OCI-LY1 (cell line): ENCODE data around the gene ABCF1.
A peak's percentile ranks its signal among the peaks of the same experiment; 100 is the strongest.

Source experiments
- H2AFZ ChIP-seq: fragments of 200-600 bp; sonication (generic), shearing (Covaris generic); 2 replicates; pipeline ENCODE4 v1.6.0; 2014; ENCODE audit warnings: antibody characterized with exemption, mild to moderate bottlenecking, low read length
- H3F3A ChIP-seq: fragments of 200-600 bp; sonication (generic), shearing (Covaris generic); 2 replicates; pipeline ENCODE4 v1.6.0; 2014; ENCODE audit warnings: mild to moderate bottlenecking, antibody characterized with exemption, low read length, moderate library complexity; ENCODE audit not compliant: insufficient read depth
- H3K27ac ChIP-seq: fragments of 200-600 bp; sonication (generic); 2 replicates; pipeline ENCODE4 v1.5.1; 2014; ENCODE audit warnings: low read length, mixed run types, mild to moderate bottlenecking, low read depth; ENCODE audit not compliant: poor library complexity, severe bottlenecking
- H3K27me3 ChIP-seq: fragments of 200-600 bp; sonication (generic); 2 replicates; pipeline ENCODE4 v1.6.0; 2014; ENCODE audit warnings: antibody characterized with exemption, mild to moderate bottlenecking, low read length, moderate library complexity; ENCODE audit not compliant: insufficient read depth
- H3K36me3 ChIP-seq: fragments of 200-600 bp; sonication (generic); 2 replicates; pipeline ENCODE4 v1.6.1; 2014; ENCODE audit warnings: mild to moderate bottlenecking, antibody characterized with exemption, low read length, moderate library complexity, mixed read lengths; ENCODE audit not compliant: insufficient read depth
- H3K4me1 ChIP-seq: fragments of 200-600 bp; sonication (generic); 2 replicates; pipeline ENCODE4 v1.5.1; 2014; ENCODE audit warnings: mild to moderate bottlenecking, low read length, moderate library complexity; ENCODE audit not compliant: insufficient read depth, severe bottlenecking
- H3K4me2 ChIP-seq: fragments of 200-600 bp; sonication (generic), shearing (Covaris generic); 2 replicates; pipeline ENCODE4 v1.6.1; 2014; ENCODE audit warnings: low read length
- H3K4me3 ChIP-seq: fragments of 200-600 bp; sonication (generic); 2 replicates; pipeline ENCODE4 v1.5.1; 2014; ENCODE audit warnings: low read length, low read depth, mild to moderate bottlenecking, mixed read lengths; ENCODE audit not compliant: poor library complexity, severe bottlenecking
- H3K79me2 ChIP-seq: fragments of 200-600 bp; shearing (Covaris generic); 2 replicates; pipeline ENCODE4 v1.6.1; 2016; ENCODE audit warnings: mixed run types, low read length, mixed read lengths; ENCODE audit not compliant: insufficient read depth
- H3K9ac ChIP-seq: fragments of 200-600 bp; sonication (generic), shearing (Covaris generic); 2 replicates; pipeline ENCODE4 v1.6.1; 2014; ENCODE audit warnings: mild to moderate bottlenecking, low read length, mixed read lengths
- H3K9me2 ChIP-seq: fragments of 200-600 bp; sonication (generic), shearing (Covaris generic); 2 replicates; pipeline ENCODE4 v1.6.1; 2014; ENCODE audit warnings: low read depth, mild to moderate bottlenecking, low read length, mixed read lengths
- H3K9me3 ChIP-seq: fragments of 200-600 bp; shearing (Covaris generic); 2 replicates; pipeline ENCODE4 v1.6.1; 2014; ENCODE audit warnings: low read length, mixed read lengths
- H4K20me1 ChIP-seq: fragments of 200-600 bp; sonication (generic), shearing (Covaris generic); 2 replicates; pipeline ENCODE4 v1.6.0; 2016; ENCODE audit warnings: mild to moderate bottlenecking, low read length; ENCODE audit not compliant: insufficient read depth
- CTCF ChIP-seq: fragments of 200-600 bp; sonication (generic), shearing (Covaris generic); IDR thresholded peaks from 2 replicates; pipeline ENCODE4 v1.5.1; 2017; ENCODE audit warnings: mild to moderate bottlenecking, antibody characterized with exemption, low read length, moderate library complexity, mixed read lengths
- EZH2 ChIP-seq: fragments of 200-600 bp; sonication (generic), shearing (Covaris generic); IDR thresholded peaks from 2 replicates; pipeline ENCODE4 v1.8.0; 2017; ENCODE audit warnings: borderline replicate concordance, mixed run types, mild to moderate bottlenecking, antibody characterized with exemption, low read length, moderate library complexity, mixed read lengths

ABCF1 gene

GRCh38 chr6:30555816-30556065 lies 15.5 kb upstream of the ABCF1 start:
- Histone ChIP-seq H3K9me3 (no peaks in the 10 kb centered on the region), H2AFZ (no peak overlapping the region), H3K27me3 (no peaks in the 10 kb centered on the region), H3K9me2 (no peaks in the 10 kb centered on the region), H3K4me3 (peak overlapping the region; percentile 93), H3F3A (no peaks in the 10 kb centered on the region), H3K9ac (peak overlapping the region; percentile 96), H3K27ac (peak overlapping the region; percentile 93), H3K4me2 (peak overlapping the region; percentile 93), H3K36me3 (peaks cover 60% of the 10 kb centered on the region), H4K20me1 (no peaks in the 10 kb centered on the region), H3K79me2 (peaks cover 20% of the 10 kb centered on the region), H3K4me1 (peaks cover 22% of the 10 kb centered on the region)
- TF ChIP-seq EZH2 (no peak), CTCF (no peak)

GRCh38 chr6:30556066-30556905 lies 15.0 kb upstream of the ABCF1 start, which contains the start of gene GNL1:
Gene GNL1 (minus strand): TSS chr6:30556489. CDS start chr6:30556203, 286 bp downstream.
- no peaks in the 10 kb centered on the region for H3K9me2 ChIP-seq
- no peaks in the 10 kb centered on the region for H3F3A ChIP-seq
- H3K36me3 ChIP-seq = peaks cover 60% of the 10 kb centered on the region
- H3K27me3 ChIP-seq = no peaks in the 10 kb centered on the region
- peak within 1 kb of the TSS; percentile 93 for H3K4me2 ChIP-seq
- H3K9me3 ChIP-seq = no peaks in the 10 kb centered on the region
- H3K4me1 ChIP-seq = peaks cover 22% of the 10 kb centered on the region
- H3K79me2 ChIP-seq = peaks cover 20% of the 10 kb centered on the region
- H3K4me3 ChIP-seq = peak within 1 kb of the TSS; percentile 93
- peak within 1 kb of the TSS; percentile 93 for H3K27ac ChIP-seq
- peak within 1 kb of the TSS; percentile 96 for H3K9ac ChIP-seq
- H4K20me1 ChIP-seq = no peaks in the 10 kb centered on the region
- TF ChIP-seq CTCF = no peak
- no peak for TF ChIP-seq EZH2
- H2AFZ ChIP-seq = no peak within 1 kb of the TSS

- H3K79me2 ChIP-seq = peaks cover 20% of the 10 kb centered on the region
- H3K36me3 ChIP-seq = peaks cover 60% of the 10 kb centered on the region
- no peak for TF ChIP-seq EZH2
- no peaks in the 10 kb centered on the region for H3K9me3 ChIP-seq
- peak within 1 kb of the TSS; percentile 93 for H3K4me3 ChIP-seq
- H4K20me1 ChIP-seq = no peaks in the 10 kb centered on the region
- H3K27ac ChIP-seq = peak within 1 kb of the TSS; percentile 93
- peak within 1 kb of the TSS; percentile 96 for H3K9ac ChIP-seq
- H3K9me2 ChIP-seq = no peaks in the 10 kb centered on the region
- H2AFZ ChIP-seq = no peak within 1 kb of the TSS
- no peaks in the 10 kb centered on the region for H3K27me3 ChIP-seq
- peak within 1 kb of the TSS; percentile 93 for H3K4me2 ChIP-seq
- peaks cover 22% of the 10 kb centered on the region for H3K4me1 ChIP-seq
- H3F3A ChIP-seq = no peaks in the 10 kb centered on the region
Measured at GRCh38 chr6:30556906-30557682, 14.1 kb upstream of the ABCF1 start, which contains the start of gene PRR3. Gene PRR3 (plus strand): TSS chr6:30557295. CDS start chr6:30557345, 50 bp downstream.
